GM19328 (cell line): ENCODE data around the gene KIF18A.
A peak's percentile ranks its signal among the peaks of the same experiment; 100 is the strongest.
"Not testable (repeated sequence)": the region's sequence is repeated elsewhere in the genome, so short reads cannot be mapped to it uniquely, and the experiment has no call there.

Experiments used
- ATAC-seq: cut with Tn5 transposase; IDR thresholded peaks from one replicate; pipeline ENCODE4 v1.9.1; 2021; ENCODE audit warnings: mild to moderate bottlenecking, moderate library complexity; ENCODE audit not compliant: unreplicated experiment

KIF18A gene

GRCh38 chr11:28107750-28108618 lies at the start of gene KIF18A, which contains the start of gene METTL15:
Gene KIF18A (minus strand): TSS chr11:28108156. CDS start chr11:28097947, 10,209 bp downstream.
Gene METTL15 (plus strand): TSS chr11:28108388. CDS start chr11:28113335, 4,947 bp downstream.
- ATAC-seq: peak; percentile 95

GRCh38 chr11:28153586-28153985 lies 45.6 kb upstream of the KIF18A start:
- ATAC-seq: no peak

GRCh38 chr11:28152743-28153142 lies 44.8 kb upstream of the KIF18A start:
- no peak for ATAC-seq

GRCh38 chr11:28146123-28146751 lies 38.3 kb upstream of the KIF18A start:
- no peak for ATAC-seq

GRCh38 chr11:28144808-28145207 lies 36.9 kb upstream of the KIF18A start:
- ATAC-seq: no peak

- no peak for ATAC-seq
Measured at GRCh38 chr11:28142724-28143123, 34.8 kb upstream of the KIF18A start.

- no peak for ATAC-seq
Measured at GRCh38 chr11:28140689-28141455, 32.9 kb upstream of the KIF18A start.

GRCh38 chr11:28139841-28140415 lies 32.0 kb upstream of the KIF18A start:
- ATAC-seq: no peak

- ATAC-seq: no peak
Measured at GRCh38 chr11:28137832-28138231, 29.9 kb upstream of the KIF18A start.

- no peak for ATAC-seq
Measured at GRCh38 chr11:28137366-28137765, 29.4 kb upstream of the KIF18A start.

GRCh38 chr11:28136157-28136556 lies 28.2 kb upstream of the KIF18A start:
- not testable (repeated sequence) for ATAC-seq

- ATAC-seq: no peak
Measured at GRCh38 chr11:28133146-28133545, 25.2 kb upstream of the KIF18A start.

- ATAC-seq: no peak
Measured at GRCh38 chr11:28132548-28132947, 24.6 kb upstream of the KIF18A start.

- no peak for ATAC-seq
Measured at GRCh38 chr11:28123151-28123581, 15.2 kb upstream of the KIF18A start.

- no peak for ATAC-seq
Measured at GRCh38 chr11:28117712-28118111, 9.8 kb upstream of the KIF18A start.

- ATAC-seq: no peak
Measured at GRCh38 chr11:28114731-28115130, 6.8 kb upstream of the KIF18A start.

- no peak for ATAC-seq
Measured at GRCh38 chr11:28114116-28114515, 6.2 kb upstream of the KIF18A start.

- ATAC-seq: no peak
Measured at GRCh38 chr11:28110821-28111200, 2.9 kb upstream of the KIF18A start.

GRCh38 chr11:28110108-28110820 lies 2.3 kb upstream of the KIF18A start:
- ATAC-seq: peak; percentile 36

- ATAC-seq: no peak
Measured at GRCh38 chr11:28108958-28109357, 1.0 kb upstream of the KIF18A start.
